ENCODE data around the gene KSR1.
A peak's percentile ranks its signal among the peaks of the same experiment; 100 is the strongest.
"Not testable (repeated sequence)": the region's sequence is repeated elsewhere in the genome, so short reads cannot be mapped to it uniquely, and the experiment has no call there.

The KSR1 gene

GRCh38 chr17:27495460-27495859 is 39.2 kb downstream of the KSR1 start:
- H3K27ac ChIP-seq (ENCODE audit: low read depth, low read length, severe bottlenecking) = no peak overlapping the region
- WGBS, 2 experiments (ENCODE audit: insufficient coverage in 2 of 2) = 93 to 98% methylated on average over 5 to 6 of the region's 6 CpGs
- H3K9me3 ChIP-seq (ENCODE audit: control insufficient read depth, low read length) = peaks cover 7% of the 10 kb centered on the region
- peaks cover 22% of the 10 kb centered on the region for H3K4me1 ChIP-seq (ENCODE audit: control insufficient read depth, insufficient read depth, low read length, poor library complexity, severe bottlenecking)
- no peak overlapping the region for H3K4me3 ChIP-seq (ENCODE audit: extremely low read depth, insufficient read depth, low read length, poor library complexity, severe bottlenecking)
- peaks cover 24% of the 10 kb centered on the region for H3K36me3 ChIP-seq (ENCODE audit: control insufficient read depth, insufficient read depth, low read length)

GRCh38 chr17:27496005-27496404 is 39.8 kb downstream of the KSR1 start:
- H3K9me3 ChIP-seq (ENCODE audit: control insufficient read depth, low read length) = peaks cover 13% of the 10 kb centered on the region

GRCh38 chr17:27496437-27496943 is 40.2 kb downstream of the KSR1 start:
- peak overlapping the region; percentile 10 for H3K27ac ChIP-seq (ENCODE audit: low read depth, low read length, severe bottlenecking)
- peaks cover 19% of the 10 kb centered on the region for H3K4me1 ChIP-seq (ENCODE audit: control insufficient read depth, insufficient read depth, low read length, poor library complexity, severe bottlenecking)
- peaks cover 29% of the 10 kb centered on the region for H3K36me3 ChIP-seq (ENCODE audit: control insufficient read depth, insufficient read depth, low read length)
- H3K9me3 ChIP-seq (ENCODE audit: control insufficient read depth, low read length) = peaks cover 13% of the 10 kb centered on the region
- 68 to 81% methylated on average over 6 to 7 of the region's 7 CpGs for WGBS, 2 experiments (ENCODE audit: insufficient coverage in 2 of 2)
- H3K4me3 ChIP-seq (ENCODE audit: extremely low read depth, insufficient read depth, low read length, poor library complexity, severe bottlenecking) = no peak overlapping the region

More at GRCh38 chr17:27496005-27496404, 39.8 kb downstream of the KSR1 start:
- Histone ChIP-seq H3K4me1 (ENCODE audit: control insufficient read depth, insufficient read depth, low read length, poor library complexity, severe bottlenecking) (peaks cover 22% of the 10 kb centered on the region), H3K36me3 (ENCODE audit: control insufficient read depth, insufficient read depth, low read length) (peaks cover 29% of the 10 kb centered on the region), H3K4me3 (ENCODE audit: extremely low read depth, insufficient read depth, low read length, poor library complexity, severe bottlenecking) (no peak overlapping the region), H3K27ac (ENCODE audit: low read depth, low read length, severe bottlenecking) (peak overlapping the region; percentile 10)
- 85% methylated on average over 3 to 5 of the region's 5 CpGs for WGBS, 2 experiments (ENCODE audit: insufficient coverage in 2 of 2)

- Histone ChIP-seq H3K36me3 (ENCODE audit: control insufficient read depth, insufficient read depth, low read length) (peaks cover 33% of the 10 kb centered on the region), H3K4me3 (ENCODE audit: extremely low read depth, insufficient read depth, low read length, poor library complexity, severe bottlenecking) (no peak overlapping the region), H3K4me1 (ENCODE audit: control insufficient read depth, insufficient read depth, low read length, poor library complexity, severe bottlenecking) (peaks cover 14% of the 10 kb centered on the region), H3K9me3 (ENCODE audit: control insufficient read depth, low read length) (peaks cover 18% of the 10 kb centered on the region), H3K27ac (ENCODE audit: low read depth, low read length, severe bottlenecking) (no peak overlapping the region)
- 93 to 96% methylated on average over 4 to 8 of the region's 9 CpGs for WGBS, 2 experiments (ENCODE audit: insufficient coverage in 2 of 2)
Observed at GRCh38 chr17:27496971-27497370, 40.7 kb downstream of the KSR1 start.

GRCh38 chr17:27497696-27498095 is 41.4 kb downstream of the KSR1 start:
- H3K36me3 ChIP-seq (ENCODE audit: control insufficient read depth, insufficient read depth, low read length) = peaks cover 37% of the 10 kb centered on the region
- no peak overlapping the region for H3K4me3 ChIP-seq (ENCODE audit: extremely low read depth, insufficient read depth, low read length, poor library complexity, severe bottlenecking)
- WGBS, 2 experiments (ENCODE audit: insufficient coverage in 2 of 2) = 96 to 98% methylated on average over 5 of the region's 5 CpGs
- peaks cover 7% of the 10 kb centered on the region for H3K4me1 ChIP-seq (ENCODE audit: control insufficient read depth, insufficient read depth, low read length, poor library complexity, severe bottlenecking)
- H3K27ac ChIP-seq (ENCODE audit: low read depth, low read length, severe bottlenecking) = no peak overlapping the region
- peaks cover 21% of the 10 kb centered on the region for H3K9me3 ChIP-seq (ENCODE audit: control insufficient read depth, low read length)

GRCh38 chr17:27498615-27499309 is 42.5 kb downstream of the KSR1 start:
- Histone ChIP-seq H3K4me3 (ENCODE audit: extremely low read depth, insufficient read depth, low read length, poor library complexity, severe bottlenecking) (no peak overlapping the region), H3K36me3 (ENCODE audit: control insufficient read depth, insufficient read depth, low read length) (peaks cover 36% of the 10 kb centered on the region), H3K4me1 (ENCODE audit: control insufficient read depth, insufficient read depth, low read length, poor library complexity, severe bottlenecking) (peaks cover 7% of the 10 kb centered on the region), H3K9me3 (ENCODE audit: control insufficient read depth, low read length) (peaks cover 21% of the 10 kb centered on the region), H3K27ac (ENCODE audit: low read depth, low read length, severe bottlenecking) (no peak overlapping the region)
- WGBS, 2 experiments (ENCODE audit: insufficient coverage in 2 of 2) = 95 to 96% methylated on average over 7 to 8 of the region's 8 CpGs

- no peak overlapping the region for H3K4me3 ChIP-seq (ENCODE audit: extremely low read depth, insufficient read depth, low read length, poor library complexity, severe bottlenecking)
- H3K4me1 ChIP-seq (ENCODE audit: control insufficient read depth, insufficient read depth, low read length, poor library complexity, severe bottlenecking) = peaks cover 7% of the 10 kb centered on the region
- H3K36me3 ChIP-seq (ENCODE audit: control insufficient read depth, insufficient read depth, low read length) = peaks cover 36% of the 10 kb centered on the region
- WGBS, 2 experiments (ENCODE audit: insufficient coverage in 2 of 2) = 91 to 97% methylated on average over 9 to 11 of the region's 11 CpGs
- H3K9me3 ChIP-seq (ENCODE audit: control insufficient read depth, low read length) = peaks cover 21% of the 10 kb centered on the region
- no peak overlapping the region for H3K27ac ChIP-seq (ENCODE audit: low read depth, low read length, severe bottlenecking)
Observed at GRCh38 chr17:27499451-27500265, 43.4 kb downstream of the KSR1 start.

GRCh38 chr17:27501338-27501737 is 45.1 kb downstream of the KSR1 start:
- Histone ChIP-seq H3K9me3 (ENCODE audit: control insufficient read depth, low read length) (peaks cover 21% of the 10 kb centered on the region), H3K4me1 (ENCODE audit: control insufficient read depth, insufficient read depth, low read length, poor library complexity, severe bottlenecking) (peaks cover 18% of the 10 kb centered on the region), H3K36me3 (ENCODE audit: control insufficient read depth, insufficient read depth, low read length) (peaks cover 36% of the 10 kb centered on the region)
- not testable (repeated sequence) for H3K27ac ChIP-seq (ENCODE audit: low read depth, low read length, severe bottlenecking); H3K4me3 ChIP-seq (ENCODE audit: extremely low read depth, insufficient read depth, low read length, poor library complexity, severe bottlenecking)
- 77 to 80% methylated on average over 2 to 3 of the region's 3 CpGs for WGBS, 2 experiments (ENCODE audit: insufficient coverage in 2 of 2)

GRCh38 chr17:27502526-27503324 is 46.5 kb downstream of the KSR1 start:
- Histone ChIP-seq H3K36me3 (ENCODE audit: control insufficient read depth, insufficient read depth, low read length) (peaks cover 35% of the 10 kb centered on the region), H3K27ac (ENCODE audit: low read depth, low read length, severe bottlenecking) (no peak overlapping the region), H3K9me3 (ENCODE audit: control insufficient read depth, low read length) (peaks cover 21% of the 10 kb centered on the region), H3K4me3 (ENCODE audit: extremely low read depth, insufficient read depth, low read length, poor library complexity, severe bottlenecking) (no peak overlapping the region), H3K4me1 (ENCODE audit: control insufficient read depth, insufficient read depth, low read length, poor library complexity, severe bottlenecking) (peaks cover 18% of the 10 kb centered on the region)
- 95% methylated on average over 10 to 11 of the region's 12 CpGs for WGBS, 2 experiments (ENCODE audit: insufficient coverage in 2 of 2)

- peaks cover 21% of the 10 kb centered on the region for H3K9me3 ChIP-seq (ENCODE audit: control insufficient read depth, low read length)
- WGBS, 2 experiments (ENCODE audit: insufficient coverage in 2 of 2) = 97 to 100% methylated on average over 6 to 7 of the region's 8 CpGs
- H3K27ac ChIP-seq (ENCODE audit: low read depth, low read length, severe bottlenecking) = no peak overlapping the region
Observed at GRCh38 chr17:27503611-27504010, 47.4 kb downstream of the KSR1 start.

More at GRCh38 chr17:27503611-27504010, 47.4 kb downstream of the KSR1 start:
- Histone ChIP-seq H3K4me1 (ENCODE audit: control insufficient read depth, insufficient read depth, low read length, poor library complexity, severe bottlenecking) (peaks cover 18% of the 10 kb centered on the region), H3K36me3 (ENCODE audit: control insufficient read depth, insufficient read depth, low read length) (peaks cover 33% of the 10 kb centered on the region), H3K4me3 (ENCODE audit: extremely low read depth, insufficient read depth, low read length, poor library complexity, severe bottlenecking) (no peak overlapping the region)
